NT2/D1 (cell line): ENCODE results near the gene SOX10.
A peak's percentile ranks its signal among the peaks of the same experiment; 100 is the strongest.

Source experiments
- DNase-seq: peaks from one replicate; pipeline ENCODE4 v3.0.0-alpha.2; 2011; ENCODE audit warnings: low read depth, low spot score
- H3K27me3 ChIP-seq: 2 replicates; pipeline ENCODE4 v1.6.0; 2011; ENCODE audit warnings: mild to moderate bottlenecking; ENCODE audit not compliant: insufficient read length, insufficient read depth
- H3K36me3 ChIP-seq: 2 replicates; pipeline ENCODE4 v1.6.1; 2011; ENCODE audit warnings: mild to moderate bottlenecking, low read length, mixed read lengths; ENCODE audit not compliant: insufficient read depth, insufficient read length
- H3K4me1 ChIP-seq: 2 replicates; pipeline ENCODE4 v1.5.1; 2011; ENCODE audit not compliant: insufficient read depth, insufficient read length
- H3K4me3 ChIP-seq: 2 replicates; pipeline ENCODE4 v1.5.1; 2011; ENCODE audit warnings: low read depth; ENCODE audit not compliant: insufficient read length
- H3K9ac ChIP-seq: 2 replicates; pipeline ENCODE4 v1.6.0; 2011; ENCODE audit warnings: low read depth; ENCODE audit not compliant: insufficient read length
- H3K9me3 ChIP-seq: 2 replicates; pipeline ENCODE4 v1.5.1; 2011; ENCODE audit warnings: mild to moderate bottlenecking, low read length; ENCODE audit not compliant: insufficient read depth
- SUZ12 ChIP-seq: IDR thresholded peaks from 2 replicates; pipeline ENCODE4 v1.6.1; 2011; ENCODE audit not compliant: insufficient read length, insufficient read depth; ENCODE audit errors: extremely low read depth
- YY1 ChIP-seq: IDR thresholded peaks from 2 replicates; pipeline ENCODE4 v1.6.1; 2011; ENCODE audit not compliant: insufficient read length, insufficient read depth
- ZNF274 ChIP-seq: IDR thresholded peaks from 2 replicates; pipeline ENCODE4 v1.6.1; 2011; ENCODE audit warnings: mild to moderate bottlenecking, low read depth, low read length

The SOX10 gene

DNA sequence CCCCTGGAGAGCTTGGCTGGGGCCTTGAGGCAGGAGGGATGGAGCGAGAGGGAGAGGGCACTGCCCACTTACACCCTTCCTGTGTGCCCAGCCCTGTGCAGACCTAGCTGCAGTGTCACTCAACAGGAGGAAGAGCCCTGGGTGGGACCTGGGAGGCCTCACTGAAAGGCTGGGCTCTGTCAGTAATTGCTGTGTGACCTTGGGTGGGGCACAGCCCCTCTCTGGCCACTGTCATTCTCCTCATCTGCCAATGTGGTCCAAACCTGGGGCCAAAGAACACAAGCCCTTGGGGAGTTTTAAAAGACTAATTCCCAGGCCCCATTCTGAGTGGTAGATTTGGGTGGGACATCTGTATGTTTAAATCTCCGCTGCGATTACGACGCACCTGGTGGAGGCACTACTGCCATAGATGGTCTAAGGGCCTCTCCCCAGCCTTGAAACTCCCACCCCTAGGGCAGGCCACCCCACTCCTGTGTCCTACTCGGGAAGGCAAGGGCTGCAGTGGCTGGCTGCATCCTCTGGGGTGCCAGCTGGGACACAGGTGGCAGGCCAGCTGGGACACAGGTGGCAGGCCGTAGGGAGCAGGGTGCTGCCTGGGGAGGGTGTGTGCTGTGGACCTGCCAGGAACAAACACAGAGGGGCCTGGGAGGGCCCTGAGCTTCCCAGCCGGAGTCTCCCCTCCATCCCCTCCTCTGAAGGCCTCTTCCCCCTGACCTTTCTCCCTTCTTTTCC, 12.3 kb upstream of the SOX10 start:
- no peak overlapping the region for H3K4me3 ChIP-seq
- no peak for DNase-seq
- peaks cover 16% of the 10 kb centered on the region for H3K4me1 ChIP-seq
- H3K36me3 ChIP-seq: no peaks in the 10 kb centered on the region
- TF ChIP-seq SUZ12 (no peak), ZNF274 (no peak), YY1 (no peak)
- no peaks in the 10 kb centered on the region for H3K27me3 ChIP-seq
- H3K9me3 ChIP-seq: no peaks in the 10 kb centered on the region
- no peak overlapping the region for H3K9ac ChIP-seq

DNA sequence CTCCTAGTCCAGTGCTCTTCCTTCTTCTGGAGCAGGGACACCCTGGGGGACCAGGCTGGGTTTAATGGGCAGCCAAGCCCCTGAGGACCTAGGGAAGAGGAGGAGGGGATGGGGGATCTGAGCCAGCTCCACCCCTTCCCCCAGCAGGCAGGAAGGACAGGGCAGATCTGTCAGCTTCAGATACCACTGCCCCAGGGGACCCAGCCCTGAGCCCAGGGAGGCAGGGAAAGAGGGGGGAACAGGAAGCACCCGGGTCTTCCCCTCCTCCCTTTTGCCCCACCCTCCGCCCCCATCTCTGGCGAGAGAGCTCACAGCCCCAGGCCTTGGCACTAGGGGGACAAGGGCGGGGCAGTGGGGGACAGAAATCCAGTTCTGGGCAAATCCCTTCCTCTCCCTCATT, 11.7 kb upstream of the SOX10 start:
- Histone ChIP-seq H3K9ac (peak overlapping the region; percentile 36), H3K36me3 (no peaks in the 10 kb centered on the region), H3K4me1 (peaks cover 16% of the 10 kb centered on the region), H3K4me3 (no peak overlapping the region), H3K9me3 (no peaks in the 10 kb centered on the region), H3K27me3 (no peaks in the 10 kb centered on the region)
- no peak for DNase-seq
- no peak for TF ChIP-seq SUZ12
- no peak for TF ChIP-seq ZNF274
- TF ChIP-seq YY1: no peak

DNA sequence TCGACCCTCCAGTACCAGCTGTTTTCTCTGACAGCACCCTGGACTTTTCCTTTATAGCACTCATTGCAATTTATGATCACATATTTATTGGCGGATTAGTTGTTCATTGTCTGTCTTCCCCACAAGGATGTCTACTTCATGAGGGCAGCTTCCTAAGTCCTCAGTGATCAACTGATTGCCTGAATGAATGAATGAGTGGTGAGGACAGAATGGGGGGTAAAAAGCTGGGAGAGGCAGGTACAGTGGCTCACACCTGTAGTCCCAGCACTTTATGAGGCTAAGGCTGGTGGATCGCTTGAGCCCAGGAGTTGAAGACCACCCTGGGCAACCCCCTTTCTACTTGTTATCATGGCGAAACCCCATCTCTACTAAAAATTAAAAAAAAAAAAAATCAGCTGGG, 11.1 kb upstream of the SOX10 start:
- no peak for DNase-seq
- no peaks in the 10 kb centered on the region for H3K27me3 ChIP-seq
- H3K4me1 ChIP-seq: peaks cover 16% of the 10 kb centered on the region
- TF ChIP-seq ZNF274 (no peak), SUZ12 (no peak), YY1 (no peak)
- no peak overlapping the region for H3K4me3 ChIP-seq
- H3K9ac ChIP-seq: no peak overlapping the region
- H3K9me3 ChIP-seq: no peaks in the 10 kb centered on the region
- no peaks in the 10 kb centered on the region for H3K36me3 ChIP-seq

DNA sequence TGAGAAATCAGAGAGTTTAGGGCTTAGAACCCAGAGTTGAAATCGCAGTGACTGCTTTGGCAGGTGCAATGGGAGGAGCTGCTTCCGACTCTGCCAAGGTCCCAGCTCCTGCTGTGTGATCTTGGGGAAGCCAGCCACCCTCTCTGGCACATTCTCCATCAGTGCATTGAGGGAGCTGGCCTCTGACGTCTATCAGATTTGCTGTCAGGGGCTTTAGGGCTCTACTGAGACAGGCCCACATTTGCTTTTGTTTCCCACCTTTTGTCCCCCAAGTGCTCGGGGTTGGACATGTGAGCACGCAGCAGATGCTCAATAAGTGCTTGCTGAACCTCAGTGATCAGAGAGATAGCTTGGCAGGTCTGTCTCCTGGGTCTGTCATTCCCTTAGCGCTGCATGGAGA, 10.6 kb upstream of the SOX10 start:
- H3K9me3 ChIP-seq: no peaks in the 10 kb centered on the region
- H3K4me3 ChIP-seq: no peak overlapping the region
- no peaks in the 10 kb centered on the region for H3K27me3 ChIP-seq
- DNase-seq: no peak
- H3K9ac ChIP-seq: no peak overlapping the region
- no peaks in the 10 kb centered on the region for H3K36me3 ChIP-seq
- TF ChIP-seq YY1 (no peak), SUZ12 (no peak), ZNF274 (no peak)
- peaks cover 17% of the 10 kb centered on the region for H3K4me1 ChIP-seq

DNA sequence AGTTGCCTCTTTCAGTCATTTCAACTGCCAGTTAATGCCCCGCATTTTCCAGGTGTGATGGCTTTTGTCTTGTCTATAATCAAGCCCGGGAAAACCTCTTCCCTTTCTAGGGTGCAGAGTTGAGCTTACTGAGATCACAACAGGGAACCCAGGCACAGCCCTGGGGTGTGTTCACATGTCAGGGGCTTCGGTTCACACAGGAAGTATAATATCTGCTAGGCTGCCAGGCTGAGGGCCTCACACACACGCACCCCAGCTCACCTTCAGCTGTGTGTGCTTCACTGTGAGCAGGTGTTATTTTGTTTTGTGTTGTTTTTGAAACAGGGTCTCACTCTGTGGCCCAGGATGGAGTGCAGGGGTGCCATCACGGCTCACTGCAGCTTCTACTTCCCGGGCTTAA, 9.7 kb upstream of the SOX10 start:
- Histone ChIP-seq H3K9ac (no peak overlapping the region), H3K36me3 (no peaks in the 10 kb centered on the region), H3K9me3 (no peaks in the 10 kb centered on the region), H3K4me3 (no peak overlapping the region), H3K4me1 (peaks cover 18% of the 10 kb centered on the region), H3K27me3 (no peaks in the 10 kb centered on the region)
- TF ChIP-seq YY1 (no peak), SUZ12 (no peak), ZNF274 (no peak)
- no peak for DNase-seq

DNA sequence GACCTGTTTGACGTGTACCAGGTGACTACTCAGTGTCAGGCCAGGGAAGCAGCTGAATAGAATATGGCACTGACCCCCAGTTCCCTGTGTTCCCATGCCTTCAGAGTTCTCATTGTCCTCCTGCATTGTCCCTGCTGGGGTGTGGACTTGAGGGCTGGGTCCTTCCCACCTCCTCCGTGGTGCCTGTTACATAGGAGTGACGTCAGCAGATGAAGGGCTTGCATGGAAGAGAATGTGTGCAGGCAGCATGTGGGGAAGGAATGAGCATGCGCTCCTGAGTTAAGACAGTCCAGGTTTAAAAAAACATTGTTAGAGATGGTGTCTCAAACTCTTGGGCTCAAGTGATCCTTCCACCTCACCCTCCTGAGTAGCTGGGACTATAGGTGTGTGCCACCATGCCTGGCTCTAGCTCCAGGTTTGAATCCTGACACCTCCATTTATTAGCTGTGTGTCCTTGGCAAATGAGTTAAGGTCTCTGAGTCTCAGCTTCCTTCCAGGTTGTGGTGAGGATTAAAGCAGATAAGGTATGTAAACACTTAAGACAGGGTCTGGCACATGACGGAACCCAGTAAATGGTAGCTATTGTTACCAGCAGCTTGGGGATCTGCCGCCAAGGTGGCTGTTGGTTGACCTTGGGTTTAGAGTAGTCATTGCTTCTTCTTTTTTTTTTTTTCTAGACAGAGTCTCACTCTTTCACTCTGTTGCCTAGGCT, 7.5 kb upstream of the SOX10 start:
- no peak for DNase-seq
- Histone ChIP-seq H3K9me3 (no peaks in the 10 kb centered on the region), H3K27me3 (no peaks in the 10 kb centered on the region), H3K4me3 (no peak overlapping the region), H3K9ac (no peak overlapping the region), H3K36me3 (no peaks in the 10 kb centered on the region), H3K4me1 (peaks cover 23% of the 10 kb centered on the region)
- TF ChIP-seq SUZ12: no peak
- no peak for TF ChIP-seq ZNF274
- no peak for TF ChIP-seq YY1

DNA sequence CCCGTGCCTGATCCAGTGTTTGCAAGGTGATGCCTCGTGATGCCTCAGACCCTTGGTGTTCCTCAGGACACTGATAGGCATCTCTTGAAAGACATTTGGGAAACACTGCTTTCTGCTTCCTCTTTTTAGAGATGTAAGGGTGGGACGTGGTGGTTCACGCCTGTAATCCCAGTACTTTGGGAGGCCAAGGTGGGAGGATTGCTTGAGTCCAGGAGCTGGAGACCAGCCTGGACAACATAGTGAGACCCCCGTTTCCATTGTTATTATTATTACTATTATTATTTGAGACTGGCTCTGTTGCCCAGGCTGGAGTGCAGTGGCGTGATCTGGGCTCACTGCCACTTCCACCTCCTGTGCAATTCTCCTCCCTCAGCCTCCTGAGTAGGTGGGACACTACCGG, 6.5 kb upstream of the SOX10 start:
- DNase-seq: no peak
- Histone ChIP-seq H3K27me3 (no peaks in the 10 kb centered on the region), H3K9me3 (no peaks in the 10 kb centered on the region), H3K4me1 (peaks cover 20% of the 10 kb centered on the region), H3K9ac (no peak overlapping the region), H3K36me3 (no peaks in the 10 kb centered on the region), H3K4me3 (no peak overlapping the region)
- no peak for TF ChIP-seq YY1
- TF ChIP-seq ZNF274: no peak
- TF ChIP-seq SUZ12: no peak
